Upper lobe of right lung (tissue), 1 donor: ENCODE measurements around the gene CBFA2T3. TPM values are rescaled to one million over a fixed set of nuclear protein-coding genes. Genes with fewer than 3 reads are reported as not detected.

Experiments used
- ATAC-seq: fragments of 200-7000 bp; cut with Tn5 transposase; one replicate; pipeline ENCODE4 v1.9.1; 2020; ENCODE audit warnings: mild to moderate bottlenecking, moderate library complexity
- DNase-seq: peaks from one replicate; pipeline ENCODE4 v3.0.0-alpha.2; 2020
- H3K27ac ChIP-seq: fragments of 200-600 bp; one replicate; pipeline ENCODE4 v1.8.0; 2022
- H3K27me3 ChIP-seq: fragments of 200-600 bp; one replicate; pipeline ENCODE4 v1.8.0; 2022; ENCODE audit warnings: mild to moderate bottlenecking
- H3K36me3 ChIP-seq: fragments of 200-600 bp; one replicate; pipeline ENCODE4 v1.8.0; 2022
- H3K4me1 ChIP-seq: fragments of 200-600 bp; one replicate; pipeline ENCODE4 v1.8.0; 2022
- H3K4me3 ChIP-seq: fragments of 200-600 bp; one replicate; pipeline ENCODE4 v1.8.0; 2022; ENCODE audit warnings: mild to moderate bottlenecking
- H3K9me3 ChIP-seq: fragments of 200-600 bp; one replicate; pipeline ENCODE4 v1.8.0; 2022
- CTCF ChIP-seq: fragments of 200-600 bp; IDR thresholded peaks from one replicate; pipeline ENCODE4 v1.8.0; 2022; ENCODE audit warnings: antibody characterized with exemption
- intact Hi-C: fragments of 100-400 bp; cut with DNase I; formaldehyde crosslinking; loops from one replicate; pipeline ENCODE4 v1.11.0; 2022
- total RNA-seq: library from RNA; stranded (reverse); fragmentation: NEBNext Ultra II Directional; extraction: Animal tissue kit (Norgen Biotek cat#: 25700); gene quantifications from one replicate; pipeline ENCODE4 v1.2.1, GENCODE V29; 2021
- donor health status: DM: no; HTN: yes; CAD: no; lungs with severe emphysema.

CBFA2T3 gene
- total RNA-seq, 1 donor from 2014 or later = 19.0 TPM

DNA sequence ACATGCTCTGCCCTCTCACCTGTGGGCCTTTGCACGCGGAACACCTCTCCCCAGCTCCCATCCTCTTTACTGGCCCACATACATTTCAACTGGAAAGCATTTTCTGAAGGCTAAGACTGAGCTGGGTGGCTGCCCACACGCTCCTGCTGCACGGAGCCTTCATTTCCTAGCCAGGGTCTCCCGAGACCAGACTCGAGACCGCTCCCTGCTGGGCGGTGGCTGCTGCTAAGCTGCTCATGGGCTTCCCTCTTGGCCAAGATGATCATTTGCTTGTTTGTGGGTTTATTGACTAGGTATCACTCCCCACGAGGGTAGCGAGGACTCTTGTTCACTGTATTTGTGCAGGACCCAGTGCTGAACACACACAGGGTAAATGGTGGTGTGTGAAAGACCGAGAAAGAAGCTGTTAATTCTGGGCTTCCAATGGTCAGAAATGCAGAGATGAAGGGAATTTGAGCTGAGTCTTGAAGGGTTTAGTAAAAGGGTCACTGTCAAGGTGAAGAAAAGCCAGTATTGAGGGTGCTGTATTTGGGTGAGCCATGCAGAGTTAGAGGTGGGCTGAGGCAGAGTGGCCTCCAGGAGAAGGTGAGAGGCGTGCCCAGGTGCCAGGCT lies 119.2 kb downstream of the CBFA2T3 start:
- intact Hi-C loops = no loop called here
- Histone ChIP-seq H3K27ac (peak overlapping the region; percentile 92), H3K4me1 (peaks cover 38% of the 10 kb centered on the region), H3K36me3 (peaks cover 42% of the 10 kb centered on the region), H3K27me3 (no peaks in the 10 kb centered on the region), H3K9me3 (no peaks in the 10 kb centered on the region), H3K4me3 (peak overlapping the region; percentile 100)
- peak; percentile 72 for TF ChIP-seq CTCF
- ATAC-seq = peak; percentile 70
- peak; percentile 91 for DNase-seq

GRCh38 chr16:88856828-88857727 lies 119.9 kb downstream of the CBFA2T3 start, which contains the start of the genes GALNS and TRAPPC2L:
GALNS (minus strand) TSS chr16:88856947; CDS start chr16:88856877, 70 bp downstream.
TRAPPC2L (plus strand) TSS chr16:88857127; CDS start chr16:88857151, 24 bp downstream.
- Histone ChIP-seq H3K4me3 (peak within 1 kb of the TSS; percentile 100), H3K27me3 (no peaks in the 10 kb centered on the region), H3K9me3 (no peaks in the 10 kb centered on the region), H3K4me1 (peaks cover 38% of the 10 kb centered on the region), H3K36me3 (peaks cover 34% of the 10 kb centered on the region), H3K27ac (peak within 1 kb of the TSS; percentile 92)
- TF ChIP-seq CTCF = no peak
- ATAC-seq (peak; percentile 97), DNase-seq (peak; percentile 99)
- intact Hi-C loops = no loop called here

- Histone ChIP-seq H3K9me3 (no peaks in the 10 kb centered on the region), H3K4me1 (peaks cover 38% of the 10 kb centered on the region), H3K27ac (peak overlapping the region; percentile 92), H3K36me3 (peaks cover 26% of the 10 kb centered on the region), H3K27me3 (no peaks in the 10 kb centered on the region), H3K4me3 (peak overlapping the region; percentile 100)
- ATAC-seq (no peak), DNase-seq (peak; percentile 71)
- intact Hi-C loops = no loop called here
- no peak for TF ChIP-seq CTCF
Observed at GRCh38 chr16:88856122-88856827, 120.7 kb downstream of the CBFA2T3 start.

DNA sequence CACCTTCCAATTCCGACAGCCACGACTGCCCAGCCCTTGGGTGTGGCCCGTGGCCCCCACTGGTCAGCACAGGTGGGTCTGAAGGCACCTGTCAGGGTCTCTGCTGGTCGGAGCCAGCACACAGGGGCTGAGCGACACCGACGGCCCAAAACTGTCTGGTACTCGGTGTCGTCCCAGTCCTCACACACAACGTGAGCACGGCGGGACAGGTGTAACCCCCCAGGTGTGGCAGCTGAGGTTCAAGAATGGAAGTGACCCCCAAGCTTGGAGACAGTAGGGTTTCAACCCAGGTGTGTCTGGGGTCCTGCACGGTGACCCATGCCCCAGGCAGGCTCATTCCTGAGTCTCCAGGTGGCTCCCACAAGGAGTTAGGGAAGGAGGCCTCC lies 121.3 kb downstream of the CBFA2T3 start:
- Histone ChIP-seq H3K4me1 (peaks cover 38% of the 10 kb centered on the region), H3K9me3 (no peaks in the 10 kb centered on the region), H3K27ac (peak overlapping the region; percentile 92), H3K4me3 (peak overlapping the region; percentile 100), H3K27me3 (no peaks in the 10 kb centered on the region), H3K36me3 (peaks cover 20% of the 10 kb centered on the region)
- ATAC-seq = no peak
- no peak for TF ChIP-seq CTCF
- intact Hi-C loops = no loop called here
- DNase-seq = no peak

DNA sequence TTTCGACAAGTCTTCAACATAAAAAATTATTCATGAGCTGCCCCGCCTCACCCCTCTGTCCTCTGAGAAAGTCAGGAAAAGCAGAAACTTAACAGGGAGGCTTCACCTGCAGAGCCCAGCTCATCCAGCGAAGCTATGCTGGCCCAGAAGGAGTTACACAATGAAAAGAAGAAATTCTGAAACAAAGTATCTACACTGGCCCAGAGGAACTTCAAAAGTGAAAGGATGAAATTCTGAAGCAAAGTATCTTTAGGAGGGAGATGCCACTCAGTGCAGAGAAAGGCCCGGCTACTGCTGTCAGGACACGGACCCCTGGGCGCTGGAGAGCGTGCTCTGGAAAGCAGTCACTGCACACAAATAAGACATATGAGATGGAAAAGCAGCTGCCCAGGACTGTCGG lies 121.8 kb downstream of the CBFA2T3 start:
- Histone ChIP-seq H3K36me3 (peaks cover 15% of the 10 kb centered on the region), H3K4me1 (peaks cover 38% of the 10 kb centered on the region), H3K27ac (no peak overlapping the region), H3K4me3 (no peak overlapping the region), H3K27me3 (no peaks in the 10 kb centered on the region), H3K9me3 (no peaks in the 10 kb centered on the region)
- intact Hi-C loops = no loop called here
- no peak for TF ChIP-seq CTCF
- ATAC-seq (no peak), DNase-seq (no peak)
